Gastroesophageal sphincter (tissue), 4 donors: ENCODE data around the gene GOLGA7B. TPM values are rescaled to one million over a fixed set of nuclear protein-coding genes. Genes with fewer than 3 reads are reported as not detected.

Experiments
- ATAC-seq: fragments of 150-250 bp; one replicate; pipeline ENCODE4 v1.9.1; 2016; ENCODE audit warnings: mild to moderate bottlenecking, moderate library complexity
- H3K27ac ChIP-seq, 4 donors: fragments of 200-600 bp; sonication (generic) in 3 of 4; 1 replicate in 3 of 4; 2 replicates in 1 of 4; pipeline ENCODE4 v1.5.1; 2016 to 2019
- H3K27me3 ChIP-seq: fragments of 200-600 bp; sonication (generic); one replicate; pipeline ENCODE4 v1.5.1; 2019
- H3K36me3 ChIP-seq, 2 donors: fragments of 200-600 bp; sonication (generic); one replicate each; pipeline ENCODE4 v1.5.1; 2019; ENCODE audit warnings: control low read depth in 1 of 2
- H3K4me1 ChIP-seq, 3 donors: fragments of 200-600 bp; sonication (generic); 1 replicate in 2 of 3; 2 replicates in 1 of 3; pipeline ENCODE4 v1.5.1; 2016 to 2019; ENCODE audit warnings: control low read depth in 2 of 3
- H3K4me3 ChIP-seq, 2 donors: fragments of 200-600 bp; sonication (generic); one replicate each; pipeline ENCODE4 v1.5.1; 2019; ENCODE audit warnings: mild to moderate bottlenecking in 1 of 2, moderate library complexity in 1 of 2
- H3K9me3 ChIP-seq, 3 donors: fragments of 200-600 bp; sonication (generic); one replicate each; pipeline ENCODE4 v1.5.1; 2017 to 2019; ENCODE audit warnings: control low read depth in 2 of 3
- EP300 ChIP-seq: sonication (generic); formaldehyde crosslinking; IDR thresholded peaks from one replicate; pipeline ENCODE4 v1.6.1; 2017; ENCODE audit warnings: antibody characterized with exemption, mild to moderate bottlenecking
- POLR2A ChIP-seq, 2 donors: fragments of 450-650 bp; IDR thresholded peaks; one replicate each; pipeline ENCODE4 v1.6.1; 2017; ENCODE audit warnings: antibody characterized with exemption in 2 of 2, mild to moderate bottlenecking in 2 of 2, moderate library complexity in 1 of 2
- POLR2AphosphoS5 ChIP-seq: sonication (generic); formaldehyde crosslinking; IDR thresholded peaks from one replicate; pipeline ENCODE4 v1.6.1; 2017; ENCODE audit warnings: antibody characterized with exemption
- WGBS, 2 donors: methylation state at CpG; one replicate each; pipeline ENCODE4 v1.1.5; 2018; ENCODE audit warnings: low coverage in 1 of 2; 5-methylcytosine and 5-hydroxymethylcytosine counted together
- total RNA-seq, 4 donors: library from RNA; depleted of rRNA; stranded (reverse); fragments of >200 nt; gene quantifications; one replicate each; pipeline ENCODE4 v1.1.0, GENCODE V29; 2016
- TF ChIP-seq, protein P1 (sequence below), 4 experiments: fragments of 200-600 bp in 2 of 4; fragments of 450-650 bp in 2 of 4; sonication (generic) in 1 of 4; IDR thresholded peaks; one replicate each; pipeline ENCODE4 v1.5.1; 2017 to 2019; ENCODE audit warnings: antibody characterized with exemption in 4 of 4, mild to moderate bottlenecking in 2 of 4, moderate library complexity in 2 of 4

GOLGA7B gene
- total RNA-seq, 4 donors from 2014 or later = 0.08 to 0.40 (median 0.23) TPM

DNA sequence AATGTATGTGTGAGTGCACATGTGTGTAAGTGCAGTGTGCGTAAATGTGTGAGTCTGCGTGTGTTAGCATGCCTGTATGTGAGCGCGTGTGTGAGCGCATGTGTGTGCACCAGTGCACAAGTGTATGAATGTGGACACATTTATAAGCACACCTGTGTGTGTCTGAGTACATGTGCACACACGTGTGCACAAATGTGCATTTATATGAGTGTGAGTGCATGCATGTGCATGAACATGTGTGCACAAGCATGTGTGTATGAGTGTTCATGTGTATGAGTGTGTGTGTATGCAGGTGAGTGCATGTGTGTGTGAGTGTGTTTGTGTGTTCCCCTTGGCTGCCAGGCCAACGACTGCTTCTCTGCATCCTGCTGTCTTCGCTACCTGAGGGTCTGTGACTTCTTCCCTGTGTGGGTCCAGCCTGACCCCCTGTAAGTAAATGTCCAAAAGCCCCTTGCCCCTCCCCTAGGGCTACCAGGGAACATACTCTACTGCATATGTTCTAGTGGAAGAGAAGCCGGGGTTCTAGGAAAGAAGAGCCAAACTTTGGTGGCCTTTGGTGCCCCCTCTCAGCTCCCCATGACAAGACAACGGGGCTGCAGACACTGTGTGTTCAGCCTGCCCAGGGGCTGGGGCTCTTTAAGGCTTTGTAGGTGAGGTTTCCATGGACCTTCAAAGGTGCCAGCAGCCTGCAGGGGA, 17.0 kb downstream of the GOLGA7B start:
- Histone ChIP-seq H3K27me3 (peaks cover 63% of the 10 kb centered on the region), H3K27ac (no peak overlapping the region), H3K4me1 (peaks cover 4 to 15% (median 8%) of the 10 kb centered on the region in 3 donors), H3K36me3 (no peaks in the 10 kb centered on the region), H3K4me3 (no peak overlapping the region), H3K9me3 (no peaks in the 10 kb centered on the region)
- TF ChIP-seq POLR2AphosphoS5 = no peak
- TF ChIP-seq POLR2A (IDR thresholded peaks at IDR 0.05) = no peak
- ATAC-seq = no peak
- 90% methylated on average over 8 of the region's 10 CpGs for WGBS, 2 donors

DNA sequence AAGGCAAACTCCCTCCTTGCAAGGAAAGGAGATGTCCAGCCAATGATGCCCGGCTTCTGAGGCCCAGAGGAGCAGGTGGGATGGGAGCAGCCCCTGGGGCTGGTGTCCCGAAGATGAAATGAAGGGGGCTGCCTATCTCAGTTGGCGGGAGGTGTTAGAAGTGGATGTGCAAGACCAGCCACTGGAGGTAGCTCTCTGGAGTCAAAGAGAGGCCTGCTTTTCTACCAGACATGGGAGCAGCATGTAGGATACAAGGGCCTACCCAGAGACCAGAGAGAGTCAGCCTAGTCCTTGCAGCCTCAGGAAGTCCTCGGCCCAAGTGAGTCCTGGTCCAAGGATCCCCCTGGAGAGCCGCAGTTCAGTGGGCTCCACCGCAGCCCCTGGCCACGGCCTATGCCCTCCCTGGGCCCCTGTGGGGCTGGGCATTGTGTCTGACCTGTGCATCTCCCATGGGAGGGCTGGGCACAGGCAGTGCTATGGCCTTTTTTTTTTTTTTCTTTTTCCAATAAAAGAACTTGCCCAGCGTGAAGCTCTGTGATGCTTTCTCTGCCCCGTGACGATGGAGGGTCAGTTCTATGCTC, 17.7 kb downstream of the GOLGA7B start:
- ATAC-seq = no peak
- no peaks in the 10 kb centered on the region for H3K36me3 ChIP-seq
- H3K27me3 ChIP-seq = peaks cover 68% of the 10 kb centered on the region
- WGBS, 2 donors = 59 to 100% methylated on average over 2 to 4 of the region's 10 CpGs
- H3K9me3 ChIP-seq = no peaks in the 10 kb centered on the region
- no peak for TF ChIP-seq POLR2AphosphoS5
- TF ChIP-seq EP300 = no peak
- no peak for TF ChIP-seq POLR2A (IDR thresholded peaks at IDR 0.05)
- TF ChIP-seq, protein P1, sequence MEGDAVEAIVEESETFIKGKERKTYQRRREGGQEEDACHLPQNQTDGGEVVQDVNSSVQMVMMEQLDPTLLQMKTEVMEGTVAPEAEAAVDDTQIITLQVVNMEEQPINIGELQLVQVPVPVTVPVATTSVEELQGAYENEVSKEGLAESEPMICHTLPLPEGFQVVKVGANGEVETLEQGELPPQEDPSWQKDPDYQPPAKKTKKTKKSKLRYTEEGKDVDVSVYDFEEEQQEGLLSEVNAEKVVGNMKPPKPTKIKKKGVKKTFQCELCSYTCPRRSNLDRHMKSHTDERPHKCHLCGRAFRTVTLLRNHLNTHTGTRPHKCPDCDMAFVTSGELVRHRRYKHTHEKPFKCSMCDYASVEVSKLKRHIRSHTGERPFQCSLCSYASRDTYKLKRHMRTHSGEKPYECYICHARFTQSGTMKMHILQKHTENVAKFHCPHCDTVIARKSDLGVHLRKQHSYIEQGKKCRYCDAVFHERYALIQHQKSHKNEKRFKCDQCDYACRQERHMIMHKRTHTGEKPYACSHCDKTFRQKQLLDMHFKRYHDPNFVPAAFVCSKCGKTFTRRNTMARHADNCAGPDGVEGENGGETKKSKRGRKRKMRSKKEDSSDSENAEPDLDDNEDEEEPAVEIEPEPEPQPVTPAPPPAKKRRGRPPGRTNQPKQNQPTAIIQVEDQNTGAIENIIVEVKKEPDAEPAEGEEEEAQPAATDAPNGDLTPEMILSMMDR (IDR thresholded peaks at IDR 0.05) = no peak
- no peak overlapping the region for H3K4me3 ChIP-seq
- H3K27ac ChIP-seq = no peak overlapping the region
- H3K4me1 ChIP-seq = peaks cover 4 to 15% (median 8%) of the 10 kb centered on the region in 3 donors

DNA sequence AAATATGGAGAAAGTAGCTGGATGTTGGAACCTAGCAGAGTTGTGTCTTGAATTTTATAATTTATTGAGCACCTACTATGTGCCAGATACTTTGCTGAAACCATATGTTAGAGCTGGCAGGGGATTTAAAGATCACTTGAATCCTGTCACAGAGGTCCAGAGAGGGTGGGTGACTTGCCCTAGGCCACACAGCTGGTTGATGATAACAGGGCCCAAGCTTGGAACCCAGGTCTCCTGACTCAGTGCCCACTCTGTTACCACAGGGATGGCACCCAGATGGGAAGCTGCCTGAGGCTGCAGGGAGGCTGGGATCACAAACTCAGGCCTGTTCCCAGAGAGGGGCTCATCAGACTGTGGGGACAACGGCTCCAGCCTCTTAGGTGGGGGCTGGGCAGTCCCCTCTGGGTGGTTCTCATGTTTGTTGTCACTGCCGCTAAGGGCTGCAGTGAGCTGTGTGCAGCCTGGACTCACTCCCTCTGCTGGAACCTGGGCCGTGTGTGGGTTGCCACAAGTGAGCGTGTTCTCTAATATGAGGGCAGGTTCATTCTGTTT, 18.6 kb downstream of the GOLGA7B start:
- TF ChIP-seq POLR2AphosphoS5 (no peak), EP300 (no peak), POLR2A (IDR thresholded peaks at IDR 0.05) (no peak)
- TF ChIP-seq, protein P1 (IDR thresholded peaks at IDR 0.05) = no peak
- no peak overlapping the region for H3K27ac ChIP-seq
- H3K9me3 ChIP-seq = no peaks in the 10 kb centered on the region
- 33% methylated on average over 3 of the region's 4 CpGs; no CpG with 5 or more reads in 1 of the 2 donors for WGBS, 2 donors
- H3K27me3 ChIP-seq = peaks cover 67% of the 10 kb centered on the region
- ATAC-seq = no peak
- H3K36me3 ChIP-seq = no peaks in the 10 kb centered on the region
- H3K4me3 ChIP-seq = no peak overlapping the region
- peaks cover 4 to 15% (median 8%) of the 10 kb centered on the region in 3 donors for H3K4me1 ChIP-seq

DNA sequence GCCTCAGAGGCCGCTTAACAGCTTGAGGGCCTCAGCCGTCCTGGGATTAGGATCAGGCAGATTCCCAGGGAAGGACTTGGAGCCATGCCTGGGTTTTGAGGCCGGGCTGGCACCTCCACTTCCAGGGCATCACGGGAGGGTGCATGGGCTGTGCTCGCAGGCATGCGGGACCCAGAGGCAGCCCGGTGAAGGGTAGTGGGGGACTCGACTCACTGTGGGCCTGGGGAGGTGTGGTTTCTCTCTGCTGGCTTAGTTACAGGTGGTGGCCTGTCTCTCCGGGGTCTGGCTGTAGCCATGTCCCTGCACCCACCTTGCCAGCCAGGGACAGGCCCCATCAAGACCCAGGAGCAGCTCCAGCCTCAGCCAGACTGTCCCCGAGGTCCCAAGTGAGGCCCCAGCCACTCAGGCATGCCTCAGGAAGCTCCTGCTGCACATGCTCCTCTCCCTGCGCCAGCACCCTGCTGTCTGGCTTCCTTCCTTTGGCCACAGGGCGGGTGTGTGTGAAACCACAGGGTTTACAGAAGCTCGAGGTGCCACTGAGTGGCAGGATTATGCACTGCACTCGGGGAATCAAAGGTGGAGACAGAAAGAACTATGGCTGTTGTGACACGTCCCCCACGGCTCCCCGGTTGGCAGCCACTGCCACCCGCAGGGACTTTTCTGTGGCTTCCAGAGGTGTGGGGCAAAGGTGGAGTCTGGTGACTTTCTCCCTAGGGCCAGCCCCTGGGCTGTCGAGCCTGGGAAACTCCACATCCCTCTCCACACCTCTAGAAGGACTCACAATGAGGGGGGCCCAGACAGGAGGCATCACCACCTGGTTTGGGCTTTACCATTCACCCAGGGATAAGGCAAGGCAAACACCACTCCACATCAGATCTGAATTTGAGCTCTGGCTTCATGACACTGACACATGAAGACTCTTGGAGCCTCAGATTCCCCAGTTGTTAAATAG, 19.7 kb downstream of the GOLGA7B start:
- H3K9me3 ChIP-seq = no peaks in the 10 kb centered on the region
- H3K4me1 ChIP-seq = peaks cover 4 to 15% (median 8%) of the 10 kb centered on the region in 3 donors
- H3K36me3 ChIP-seq = no peaks in the 10 kb centered on the region
- 20 to 28% methylated on average over 1 to 2 of the region's 19 CpGs for WGBS, 2 donors
- TF ChIP-seq POLR2A (IDR thresholded peaks at IDR 0.05) (no peak), POLR2AphosphoS5 (no peak), EP300 (no peak)
- TF ChIP-seq, protein P1 (IDR thresholded peaks at IDR 0.05) = peak in 3 of 4 experiments; percentile 83 to 90 (median 88)
- peak; percentile 92 for ATAC-seq
- H3K27ac ChIP-seq = peak overlapping the region in 1 of 4 donors; percentile 51
- no peak overlapping the region for H3K4me3 ChIP-seq
- H3K27me3 ChIP-seq = peaks cover 60% of the 10 kb centered on the region

DNA sequence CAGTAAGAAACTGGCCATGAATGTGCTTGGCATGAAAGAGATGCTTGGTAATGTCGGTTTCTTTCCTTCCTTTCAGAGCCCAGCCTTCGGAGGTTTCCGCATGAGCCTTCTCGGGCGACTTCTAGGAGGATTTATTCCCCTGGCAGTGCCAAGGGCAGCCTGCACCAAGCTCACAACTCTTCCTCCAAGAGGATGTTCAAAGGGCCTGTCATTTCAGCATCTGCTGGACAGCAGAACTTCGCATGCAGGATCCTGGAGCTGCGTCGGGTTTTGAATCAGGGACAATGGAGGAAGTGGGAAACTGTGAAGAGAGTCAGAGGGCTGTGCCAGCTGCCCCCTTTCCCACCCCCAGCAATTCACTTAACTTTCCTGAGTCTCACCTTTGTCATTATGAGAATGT, 21.3 kb downstream of the GOLGA7B start:
- Histone ChIP-seq H3K4me3 (no peak overlapping the region), H3K27ac (no peak overlapping the region), H3K4me1 (peaks cover 4 to 15% (median 8%) of the 10 kb centered on the region in 3 donors), H3K36me3 (no peaks in the 10 kb centered on the region), H3K27me3 (peaks cover 57% of the 10 kb centered on the region), H3K9me3 (no peaks in the 10 kb centered on the region)
- ATAC-seq = no peak
- 68 to 78% methylated on average over 4 to 8 of the region's 8 CpGs for WGBS, 2 donors
- no peak for TF ChIP-seq POLR2AphosphoS5
